ENCODE data around the gene FADD. TPM values are rescaled to one million over a fixed set of nuclear protein-coding genes. Genes with fewer than 3 reads are reported as not detected.

Gene FADD
- total and polyA plus RNA-seq, 8 donors = 4.0 to 20.4 (median 16.5) TPM

DNA sequence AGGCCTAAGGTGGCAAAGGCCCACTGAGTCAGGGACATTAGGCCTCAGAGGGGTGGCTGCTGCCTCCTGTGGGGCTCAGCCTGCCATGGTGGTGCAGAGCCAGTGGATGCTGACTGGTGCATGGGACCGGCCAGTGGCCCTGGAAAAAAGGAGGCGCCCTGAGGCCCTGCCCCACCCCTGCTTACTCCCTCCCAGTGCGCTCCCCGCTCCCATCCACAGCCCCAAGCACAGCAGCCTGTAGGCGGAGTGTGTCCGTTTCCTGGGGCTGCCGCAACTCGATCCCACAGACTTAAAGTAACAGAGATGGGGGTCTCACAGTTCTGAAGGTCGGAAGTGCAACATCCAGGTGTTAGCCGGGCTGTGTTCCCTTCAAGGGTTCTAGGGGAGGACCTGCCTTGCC is 38.4 kb upstream of the FADD start:
- 86 to 94% (median 90%) methylated on average over 9 to 10 of the region's 10 CpGs for WGBS, 5 donors
- TF ChIP-seq, protein P1, sequence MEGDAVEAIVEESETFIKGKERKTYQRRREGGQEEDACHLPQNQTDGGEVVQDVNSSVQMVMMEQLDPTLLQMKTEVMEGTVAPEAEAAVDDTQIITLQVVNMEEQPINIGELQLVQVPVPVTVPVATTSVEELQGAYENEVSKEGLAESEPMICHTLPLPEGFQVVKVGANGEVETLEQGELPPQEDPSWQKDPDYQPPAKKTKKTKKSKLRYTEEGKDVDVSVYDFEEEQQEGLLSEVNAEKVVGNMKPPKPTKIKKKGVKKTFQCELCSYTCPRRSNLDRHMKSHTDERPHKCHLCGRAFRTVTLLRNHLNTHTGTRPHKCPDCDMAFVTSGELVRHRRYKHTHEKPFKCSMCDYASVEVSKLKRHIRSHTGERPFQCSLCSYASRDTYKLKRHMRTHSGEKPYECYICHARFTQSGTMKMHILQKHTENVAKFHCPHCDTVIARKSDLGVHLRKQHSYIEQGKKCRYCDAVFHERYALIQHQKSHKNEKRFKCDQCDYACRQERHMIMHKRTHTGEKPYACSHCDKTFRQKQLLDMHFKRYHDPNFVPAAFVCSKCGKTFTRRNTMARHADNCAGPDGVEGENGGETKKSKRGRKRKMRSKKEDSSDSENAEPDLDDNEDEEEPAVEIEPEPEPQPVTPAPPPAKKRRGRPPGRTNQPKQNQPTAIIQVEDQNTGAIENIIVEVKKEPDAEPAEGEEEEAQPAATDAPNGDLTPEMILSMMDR (IDR thresholded peaks at IDR 0.05) = no peak
- TF ChIP-seq POLR2A (IDR thresholded peaks at IDR 0.05) = no peak
- TF ChIP-seq EP300 (IDR thresholded peaks at IDR 0.05) = no peak
- no peak for TF ChIP-seq POLR2AphosphoS5 (IDR thresholded peaks at IDR 0.05)

DNA sequence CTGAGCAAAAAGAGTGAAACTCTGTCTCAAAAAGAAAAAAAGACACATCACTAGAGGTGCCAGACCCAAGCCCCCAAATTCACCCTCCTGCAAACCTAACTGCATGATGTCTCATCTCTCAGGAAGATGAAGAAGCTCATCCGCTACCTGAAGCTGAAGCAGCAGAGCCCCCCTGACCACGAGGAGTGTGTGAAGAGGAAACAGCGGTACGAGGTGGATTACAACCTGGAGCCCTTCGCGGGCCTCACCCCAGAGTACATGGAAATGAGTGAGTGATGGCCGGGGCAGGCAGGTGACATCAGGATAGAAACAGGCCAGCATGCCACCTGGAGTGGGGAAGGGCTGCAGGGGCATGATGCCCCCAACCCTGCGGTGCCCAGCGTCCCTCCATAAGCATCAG is 36.0 kb upstream of the FADD start:
- TF ChIP-seq, protein P1 (IDR thresholded peaks at IDR 0.05) = no peak
- TF ChIP-seq EP300 (IDR thresholded peaks at IDR 0.05) (no peak), POLR2A (IDR thresholded peaks at IDR 0.05) (no peak), POLR2AphosphoS5 (IDR thresholded peaks at IDR 0.05) (no peak)
- no peaks in the 10 kb centered on the region for H3K9me3 ChIP-seq
- no peak overlapping the region for H3K27ac ChIP-seq
- no peak for DNase-seq
- H3K4me3 ChIP-seq = no peak overlapping the region
- H3K27me3 ChIP-seq = peaks cover 0 to 31% (median 0%) of the 10 kb centered on the region in 3 donors
- H3K36me3 ChIP-seq = peaks cover 0 to 44% (median 10%) of the 10 kb centered on the region in 4 donors
- WGBS, 5 donors = 78 to 93% (median 89%) methylated on average over 7 to 9 of the region's 9 CpGs
- intact Hi-C loops (cut with DNase I; ENCODE audit: low total_unique reads) = no loop called here
- H3K4me1 ChIP-seq = peaks cover 6 to 13% (median 10%) of the 10 kb centered on the region in 4 donors

More for the DNA sequence above, 38.4 kb upstream of the FADD start:
- Histone ChIP-seq H3K4me1 (peaks cover 14 to 22% (median 17%) of the 10 kb centered on the region in 4 donors), H3K4me3 (no peak overlapping the region), H3K27ac (no peak overlapping the region), H3K27me3 (peaks cover 0 to 37% (median 0%) of the 10 kb centered on the region in 3 donors), H3K9me3 (no peaks in the 10 kb centered on the region), H3K36me3 (peaks cover 0 to 33% (median 9%) of the 10 kb centered on the region in 4 donors)
- intact Hi-C loops (cut with DNase I; ENCODE audit: low total_unique reads) = no loop called here
- DNase-seq = no peak

DNA sequence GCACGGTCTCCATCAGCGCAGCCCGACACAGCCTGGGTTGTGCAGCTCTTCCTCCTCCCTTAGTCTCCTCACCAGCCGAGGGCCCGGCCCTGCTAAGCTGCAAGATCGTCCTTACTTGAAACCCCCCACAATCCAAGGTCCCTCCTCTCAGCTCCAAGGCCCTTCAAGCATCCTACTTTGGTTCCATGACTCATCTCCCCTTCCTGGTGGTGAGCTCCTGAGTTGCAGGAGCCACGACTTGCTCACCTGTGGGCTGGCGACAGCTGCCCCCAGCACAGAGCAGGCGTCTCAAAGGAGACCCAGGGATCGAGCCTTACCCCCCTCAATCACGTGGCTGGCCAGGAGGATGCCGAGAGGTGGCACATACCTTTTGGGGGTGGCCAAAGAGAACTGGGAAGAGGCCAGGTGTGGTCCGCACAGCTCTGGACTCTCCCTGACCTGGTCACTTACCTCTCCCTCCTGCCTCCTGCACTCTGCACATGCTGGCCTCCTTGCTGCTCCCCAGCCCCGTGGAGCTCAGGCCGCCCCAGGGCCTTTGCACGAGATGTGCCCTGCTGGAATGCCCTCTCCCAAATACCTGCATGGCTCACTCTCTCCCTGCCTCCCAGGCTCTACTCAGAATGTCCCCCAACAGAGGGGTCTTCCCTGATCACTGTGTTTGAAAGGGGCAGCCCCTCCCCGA is 35.2 kb upstream of the FADD start:
- H3K27ac ChIP-seq = no peak overlapping the region
- H3K4me1 ChIP-seq = peaks cover 6 to 13% (median 10%) of the 10 kb centered on the region in 4 donors
- WGBS, 5 donors = 89 to 94% (median 92%) methylated on average over 17 of the region's 17 CpGs
- no peak for DNase-seq
- H3K36me3 ChIP-seq = peaks cover 0 to 37% (median 10%) of the 10 kb centered on the region in 4 donors
- H3K9me3 ChIP-seq = no peaks in the 10 kb centered on the region
- intact Hi-C loops (cut with DNase I; ENCODE audit: low total_unique reads) = no loop called here
- H3K27me3 ChIP-seq = peaks cover 0 to 24% (median 0%) of the 10 kb centered on the region in 3 donors
- no peak overlapping the region for H3K4me3 ChIP-seq
- TF ChIP-seq, protein P1 (IDR thresholded peaks at IDR 0.05) = no peak
- TF ChIP-seq EP300 (IDR thresholded peaks at IDR 0.05) (no peak), POLR2A (IDR thresholded peaks at IDR 0.05) (no peak), POLR2AphosphoS5 (IDR thresholded peaks at IDR 0.05) (no peak)

DNA sequence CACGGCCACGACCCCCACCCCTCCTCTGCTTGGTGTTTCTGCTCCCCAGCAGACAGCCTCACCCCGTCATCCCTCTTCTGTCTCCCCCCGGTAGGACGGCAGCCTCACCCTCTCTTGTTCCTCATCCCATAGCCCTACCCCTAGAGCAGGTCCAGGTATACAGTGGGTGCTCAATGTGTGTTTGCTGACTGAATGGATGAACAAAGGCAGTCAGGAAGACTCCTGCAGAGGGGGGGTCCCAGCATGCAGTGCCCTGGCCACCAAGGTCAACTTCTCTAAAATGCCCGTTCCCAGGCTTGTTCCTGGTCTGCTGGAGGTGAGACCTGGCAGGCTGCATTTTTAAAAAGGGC is 34.7 kb upstream of the FADD start:
- Histone ChIP-seq H3K4me3 (no peak overlapping the region), H3K36me3 (peaks cover 0 to 34% (median 10%) of the 10 kb centered on the region in 4 donors), H3K27ac (no peak overlapping the region), H3K4me1 (peaks cover 6 to 13% (median 10%) of the 10 kb centered on the region in 4 donors), H3K27me3 (peaks cover 0 to 23% (median 0%) of the 10 kb centered on the region in 3 donors), H3K9me3 (no peaks in the 10 kb centered on the region)
- WGBS, 5 donors = 85 to 92% (median 87%) methylated on average over 6 of the region's 6 CpGs
- DNase-seq = no peak
- intact Hi-C loops (cut with DNase I; ENCODE audit: low total_unique reads) = no loop called here
- no peak for TF ChIP-seq POLR2AphosphoS5 (IDR thresholded peaks at IDR 0.05)
- TF ChIP-seq POLR2A (IDR thresholded peaks at IDR 0.05) = no peak
- no peak for TF ChIP-seq EP300 (IDR thresholded peaks at IDR 0.05)
- TF ChIP-seq, protein P1 (IDR thresholded peaks at IDR 0.05) = no peak
